Inferior parietal cortex (tissue), 1 donor: ENCODE measurements around the gene GPR137C.
"Not testable (repeated sequence)": the region's sequence is repeated elsewhere in the genome, so short reads cannot be mapped to it uniquely, and the experiment has no call there.

Experiments used
- DNase-seq: peaks from one replicate; pipeline ENCODE4 v3.0.0-alpha.2; 2016; ENCODE audit errors: extremely low spot score

GPR137C gene

GRCh38 chr14:52563120-52563519, 10.5 kb downstream of the GPR137C start:
- no peak for DNase-seq

- DNase-seq = not testable (repeated sequence)
These were observed 15.8 kb downstream of the GPR137C start for GRCh38 chr14:52568454-52568853.

- DNase-seq = no peak
These were observed 23.2 kb downstream of the GPR137C start for GRCh38 chr14:52575858-52576257.

GRCh38 chr14:52583544-52583943, 30.9 kb downstream of the GPR137C start:
- DNase-seq = no peak

GRCh38 chr14:52589646-52590045, 37.0 kb downstream of the GPR137C start:
- no peak for DNase-seq

- DNase-seq = no peak
These were observed 37.7 kb downstream of the GPR137C start for GRCh38 chr14:52590318-52590717.

- no peak for DNase-seq
These were observed 43.7 kb downstream of the GPR137C start for GRCh38 chr14:52596320-52596719.

GRCh38 chr14:52596861-52597260, 44.2 kb downstream of the GPR137C start:
- DNase-seq = no peak

- no peak for DNase-seq
These were observed 45.9 kb downstream of the GPR137C start for GRCh38 chr14:52598568-52598967.

- no peak for DNase-seq
These were observed 47.3 kb downstream of the GPR137C start for GRCh38 chr14:52599974-52600373.

- no peak for DNase-seq
These were observed 49.5 kb downstream of the GPR137C start for GRCh38 chr14:52602131-52602530.

- no peak for DNase-seq
These were observed 54.4 kb downstream of the GPR137C start for GRCh38 chr14:52607061-52607460.

- no peak for DNase-seq
These were observed 56.9 kb downstream of the GPR137C start for GRCh38 chr14:52609445-52610044.

GRCh38 chr14:52610187-52610586, 57.6 kb downstream of the GPR137C start:
- DNase-seq = no peak

- no peak for DNase-seq
These were observed 66.0 kb downstream of the GPR137C start for GRCh38 chr14:52618602-52619001.

GRCh38 chr14:52619687-52620086, 67.1 kb downstream of the GPR137C start:
- DNase-seq = no peak

GRCh38 chr14:52640137-52640536, 87.5 kb downstream of the GPR137C start:
- no peak for DNase-seq

- DNase-seq = no peak
These were observed 89.1 kb downstream of the GPR137C start for GRCh38 chr14:52641745-52642144.

GRCh38 chr14:52649511-52649910, 96.9 kb downstream of the GPR137C start:
- DNase-seq = peak; percentile 51

- DNase-seq = no peak
These were observed 98.1 kb downstream of the GPR137C start for GRCh38 chr14:52650774-52651173.

- no peak for DNase-seq
These were observed 104.3 kb downstream of the GPR137C start for GRCh38 chr14:52656905-52657304.

GRCh38 chr14:52660325-52660724, 107.7 kb downstream of the GPR137C start:
- DNase-seq = no peak

GRCh38 chr14:52660832-52661231, 108.2 kb downstream of the GPR137C start:
- no peak for DNase-seq

GRCh38 chr14:52661314-52661713, 108.7 kb downstream of the GPR137C start:
- DNase-seq = no peak
